Muscle layer of duodenum (tissue), 2 donors: ENCODE measurements around the gene L3MBTL3.
"Not testable (repeated sequence)": the region's sequence is repeated elsewhere in the genome, so short reads cannot be mapped to it uniquely, and the experiment has no call there.

Experiments used
- H3K27ac ChIP-seq: one replicate; pipeline ENCODE4 v1.7.0; 2013; ENCODE audit warnings: mild to moderate bottlenecking, low read length
- H3K27me3 ChIP-seq: one replicate; pipeline ENCODE4 v1.7.0; 2013; ENCODE audit warnings: low read depth, mild to moderate bottlenecking, control low read depth, low read length
- H3K36me3 ChIP-seq, 2 donors: one replicate each; pipeline ENCODE4 v1.7.0; 2013; ENCODE audit warnings: low read length in 2 of 2, control low read depth in 1 of 2, mild to moderate bottlenecking in 1 of 2; ENCODE audit not compliant: insufficient read depth in 2 of 2, control insufficient read depth in 1 of 2
- H3K4me1 ChIP-seq, 2 donors: one replicate each; pipeline ENCODE4 v1.7.0; 2013; ENCODE audit warnings: low read length in 2 of 2, mild to moderate bottlenecking in 2 of 2, control low read depth in 1 of 2, moderate library complexity in 1 of 2; ENCODE audit not compliant: insufficient read depth in 2 of 2, control insufficient read depth in 1 of 2
- H3K4me3 ChIP-seq, 2 donors: one replicate each; pipeline ENCODE4 v1.7.0; 2013; ENCODE audit warnings: low read length in 2 of 2, low read depth in 1 of 2, mild to moderate bottlenecking in 1 of 2
- H3K9me3 ChIP-seq, 2 donors: one replicate each; pipeline ENCODE4 v1.7.0; 2013; ENCODE audit warnings: low read length in 2 of 2, control low read depth in 1 of 2, mild to moderate bottlenecking in 1 of 2; ENCODE audit not compliant: control insufficient read depth in 1 of 2
- donor health status: healthy.

The L3MBTL3 gene

DNA sequence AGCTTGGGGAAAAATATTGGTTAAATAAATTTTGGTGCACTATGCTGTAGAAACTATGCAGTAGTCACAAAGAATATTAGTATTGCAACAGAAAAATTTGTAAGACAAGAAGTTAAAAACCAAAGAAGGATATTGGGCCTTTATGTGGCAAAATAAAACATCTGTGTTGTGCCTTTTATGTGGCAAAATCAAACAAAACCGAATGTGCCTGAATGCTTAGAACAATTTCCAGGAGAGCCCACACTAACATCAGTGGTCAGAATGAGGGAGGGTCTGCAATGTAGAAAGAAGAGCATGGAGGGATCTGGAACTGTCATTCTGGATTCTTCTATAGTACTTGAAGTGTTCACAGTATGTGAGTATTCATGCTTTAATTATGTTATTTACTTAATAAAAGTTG is 75.2 kb downstream of the L3MBTL3 start:
- Histone ChIP-seq H3K36me3 (peaks cover 0 to 14% of the 10 kb centered on the region in 2 donors), H3K27me3 (no peaks in the 10 kb centered on the region), H3K27ac (no peak overlapping the region), H3K4me1 (no peaks in the 10 kb centered on the region), H3K9me3 (no peaks in the 10 kb centered on the region), H3K4me3 (no peak overlapping the region)

DNA sequence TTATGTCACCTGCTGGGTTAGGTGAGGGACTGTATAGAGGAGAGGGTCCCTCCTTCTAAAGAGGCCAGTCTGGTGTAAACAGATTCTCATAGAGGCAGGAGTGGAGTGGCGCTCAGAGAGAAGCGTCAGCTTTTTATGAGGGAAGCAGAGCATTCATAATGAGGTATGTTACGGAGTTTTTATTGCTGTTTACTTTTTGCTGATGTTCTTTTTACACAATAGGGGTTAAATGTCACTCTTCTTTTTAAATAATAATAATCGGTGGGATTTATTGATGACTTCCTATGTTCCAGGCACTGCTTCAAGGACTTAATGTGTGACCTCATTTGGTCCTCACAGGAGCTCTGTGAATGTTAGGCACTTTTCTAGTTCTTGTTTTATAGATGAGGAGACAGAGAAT is 79.9 kb downstream of the L3MBTL3 start:
- Histone ChIP-seq H3K9me3 (no peaks in the 10 kb centered on the region), H3K27me3 (no peaks in the 10 kb centered on the region), H3K36me3 (peaks cover 0 to 19% of the 10 kb centered on the region in 2 donors), H3K4me1 (no peaks in the 10 kb centered on the region), H3K27ac (no peak overlapping the region), H3K4me3 (no peak overlapping the region)

DNA sequence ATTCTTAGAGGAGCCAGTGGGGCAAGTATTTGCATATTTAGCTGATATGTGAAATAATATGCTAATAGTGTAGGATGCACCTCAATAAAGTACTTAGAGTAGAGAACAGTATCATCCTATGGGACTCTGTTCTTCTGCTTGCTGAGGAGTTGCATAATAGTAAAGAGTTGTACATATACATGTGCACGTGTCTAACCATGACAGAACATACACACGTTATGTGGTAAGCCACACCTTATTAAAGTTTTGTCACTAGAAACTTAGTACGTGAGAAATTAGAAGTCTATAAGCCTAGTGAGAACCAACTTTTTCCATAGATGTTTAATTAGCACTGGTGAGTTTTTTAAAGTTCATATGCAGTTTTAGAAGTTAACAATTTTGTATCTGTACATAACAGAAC is 80.7 kb downstream of the L3MBTL3 start:
- no peaks in the 10 kb centered on the region for H3K9me3 ChIP-seq
- H3K36me3 ChIP-seq, result peaks cover 0 to 17% of the 10 kb centered on the region in 2 donors
- no peaks in the 10 kb centered on the region for H3K4me1 ChIP-seq
- no peak overlapping the region for H3K4me3 ChIP-seq
- H3K27me3 ChIP-seq, result no peaks in the 10 kb centered on the region
- H3K27ac ChIP-seq, result no peak overlapping the region

DNA sequence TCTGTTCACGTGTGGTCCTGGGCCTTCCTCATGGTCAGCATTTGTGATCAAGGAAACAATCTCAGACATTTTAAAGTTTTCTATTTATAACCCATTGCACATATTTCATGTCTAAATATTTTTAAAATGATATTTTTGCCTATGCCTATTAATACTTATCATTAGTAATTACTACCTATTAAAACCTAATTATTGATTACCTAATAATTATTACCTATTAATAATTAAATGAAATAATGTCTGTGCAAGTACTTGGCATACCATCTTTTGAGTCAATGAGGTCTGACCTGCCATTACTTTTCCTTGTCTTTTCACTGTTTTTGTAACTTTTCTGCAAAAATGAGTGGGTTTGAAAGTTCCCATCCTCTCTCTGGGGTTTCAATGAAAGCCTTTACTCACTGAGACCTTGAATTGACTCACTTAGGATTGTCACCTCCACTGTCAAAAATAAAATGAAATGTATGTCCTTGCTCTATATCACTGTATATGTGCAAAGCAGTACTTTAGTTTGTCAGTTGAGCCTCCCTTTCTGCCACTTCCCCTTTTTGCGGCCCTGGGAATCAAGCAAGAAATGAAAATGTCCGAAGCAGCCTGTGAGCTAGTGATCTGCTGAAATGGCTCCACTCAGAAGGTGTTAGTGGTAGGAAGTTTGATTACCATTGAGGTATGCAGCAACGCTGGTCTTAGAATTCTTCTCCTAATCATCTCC is 87.8 kb downstream of the L3MBTL3 start:
- Histone ChIP-seq H3K27me3 (no peaks in the 10 kb centered on the region), H3K27ac (no peak overlapping the region), H3K4me1 (no peaks in the 10 kb centered on the region), H3K9me3 (no peaks in the 10 kb centered on the region), H3K4me3 (no peak overlapping the region), H3K36me3 (peaks cover 0 to 5% of the 10 kb centered on the region in 2 donors)

DNA sequence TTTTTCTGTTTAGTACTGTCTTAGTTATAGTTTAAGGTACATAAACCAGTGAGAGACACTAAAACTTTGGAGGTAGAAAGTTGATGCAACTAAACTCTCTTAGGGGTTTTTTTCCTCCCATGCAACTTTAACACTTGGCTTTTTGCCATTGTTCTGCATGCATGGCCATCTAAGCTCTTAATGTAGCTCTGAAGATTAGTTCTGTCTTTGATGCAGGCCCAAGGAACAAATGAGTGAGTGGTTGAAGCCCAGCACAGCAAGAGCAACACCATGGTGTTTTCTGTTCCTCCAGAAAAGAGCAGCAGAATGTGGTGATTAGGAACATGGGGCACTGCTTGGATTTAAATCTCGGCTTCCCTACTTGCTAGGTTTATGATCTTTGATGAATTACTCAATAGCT is 89.3 kb downstream of the L3MBTL3 start:
- no peaks in the 10 kb centered on the region for H3K9me3 ChIP-seq
- no peaks in the 10 kb centered on the region for H3K4me1 ChIP-seq
- no peaks in the 10 kb centered on the region for H3K27me3 ChIP-seq

DNA sequence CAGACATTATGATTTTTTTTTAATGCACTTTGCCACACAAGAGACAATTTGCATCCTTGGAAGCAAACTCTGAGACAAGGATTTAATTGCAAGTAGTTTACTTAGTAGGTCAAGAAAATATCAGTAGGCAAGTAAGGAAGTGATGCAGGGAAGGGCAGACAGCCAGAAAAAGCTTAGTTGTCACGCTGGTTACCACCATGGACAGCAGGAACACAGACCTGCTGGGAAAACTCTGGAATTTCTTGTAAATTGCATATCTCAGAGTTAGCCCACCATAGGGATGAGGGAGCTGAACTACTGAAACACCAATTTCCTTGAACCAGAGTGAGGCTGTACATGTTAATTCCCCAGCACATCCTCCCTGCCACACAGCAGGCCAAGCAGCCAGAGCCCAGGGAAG is 92.7 kb downstream of the L3MBTL3 start:
- Histone ChIP-seq H3K27me3 (no peaks in the 10 kb centered on the region), H3K36me3 (peaks cover 0 to 5% of the 10 kb centered on the region in 2 donors), H3K4me3 (no peak overlapping the region), H3K27ac (no peak overlapping the region), H3K9me3 (no peaks in the 10 kb centered on the region), H3K4me1 (no peaks in the 10 kb centered on the region)

More for the DNA sequence above, 89.3 kb downstream of the L3MBTL3 start:
- Histone ChIP-seq H3K27ac (no peak overlapping the region), H3K36me3 (peaks cover 0 to 5% of the 10 kb centered on the region in 2 donors), H3K4me3 (no peak overlapping the region)

DNA sequence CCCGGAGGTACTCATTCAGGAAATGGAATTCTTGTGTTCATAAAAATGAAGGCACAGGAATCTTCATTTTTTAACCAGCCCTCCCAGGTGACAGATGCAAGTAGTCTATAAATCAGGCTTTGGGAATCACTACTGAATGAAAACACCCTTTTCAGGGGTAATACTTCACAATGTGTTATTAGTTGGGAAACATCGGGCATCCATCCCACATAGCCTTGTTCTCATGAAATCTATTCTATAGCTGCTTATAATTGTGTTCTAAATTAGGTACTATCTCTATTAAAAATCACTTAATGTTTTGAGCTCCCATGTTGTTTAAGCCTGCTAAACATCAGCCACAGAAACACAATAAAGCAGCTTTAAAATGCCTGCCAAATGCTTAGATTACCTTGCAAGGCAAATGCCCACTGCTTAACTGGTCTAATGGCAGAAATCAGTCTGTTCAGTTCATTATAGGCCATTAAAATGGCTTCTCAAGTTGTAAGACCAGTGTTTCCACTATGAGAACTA is 94.9 kb downstream of the L3MBTL3 start:
- Histone ChIP-seq H3K9me3 (no peaks in the 10 kb centered on the region), H3K4me3 (no peak overlapping the region)

DNA sequence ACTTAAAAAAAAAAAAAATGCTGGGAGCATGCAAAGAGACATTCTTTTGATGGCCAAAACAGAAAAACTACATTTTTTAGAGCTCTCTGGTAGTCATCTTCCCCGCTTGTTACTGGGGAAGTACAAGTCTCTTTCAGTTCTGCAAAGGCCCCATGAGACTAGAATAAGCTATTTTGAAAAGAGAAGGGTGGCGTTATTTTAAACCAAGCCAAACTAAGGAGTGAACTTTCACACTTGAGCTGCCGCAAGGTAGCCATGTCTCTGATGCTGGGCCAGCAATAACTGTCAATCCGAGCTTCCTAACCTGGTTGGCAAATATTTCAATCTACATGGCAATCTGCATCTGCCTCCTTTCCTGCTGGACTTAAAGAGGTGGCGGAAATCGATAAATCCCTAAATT is 96.7 kb downstream of the L3MBTL3 start:
- H3K4me1 ChIP-seq, result no peaks in the 10 kb centered on the region
- no peaks in the 10 kb centered on the region for H3K27me3 ChIP-seq
- H3K9me3 ChIP-seq, result no peaks in the 10 kb centered on the region
- H3K4me3 ChIP-seq, result no peak overlapping the region
- H3K27ac ChIP-seq, result no peak overlapping the region
- no peaks in the 10 kb centered on the region for H3K36me3 ChIP-seq

More for the DNA sequence above, 94.9 kb downstream of the L3MBTL3 start:
- no peaks in the 10 kb centered on the region for H3K4me1 ChIP-seq
- H3K36me3 ChIP-seq, result no peaks in the 10 kb centered on the region
- no peak overlapping the region for H3K27ac ChIP-seq
- H3K27me3 ChIP-seq, result no peaks in the 10 kb centered on the region

DNA sequence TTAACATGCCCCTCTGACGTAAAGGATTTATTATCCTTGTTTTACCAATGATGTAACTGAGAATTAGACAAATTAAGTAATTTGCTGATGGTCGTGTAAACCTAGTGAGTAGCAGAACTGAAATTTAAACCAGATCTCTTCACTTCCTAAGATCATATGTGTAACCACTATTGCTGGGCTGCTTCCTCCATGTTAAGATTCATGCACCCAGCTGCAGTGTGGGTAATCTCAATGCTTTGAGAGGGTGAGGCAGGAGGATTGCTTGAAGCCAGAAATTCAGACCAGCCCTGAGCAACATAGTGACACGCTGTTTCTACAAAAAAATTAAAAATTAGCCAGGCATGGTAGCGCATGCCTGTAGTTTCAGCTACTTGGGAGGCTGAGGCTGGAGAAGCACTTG is 97.9 kb downstream of the L3MBTL3 start:
- H3K4me1 ChIP-seq, result no peaks in the 10 kb centered on the region
- no peaks in the 10 kb centered on the region for H3K27me3 ChIP-seq
- H3K27ac ChIP-seq, result no peak overlapping the region
- H3K4me3 ChIP-seq, result no peak overlapping the region
- H3K36me3 ChIP-seq, result no peaks in the 10 kb centered on the region
- no peaks in the 10 kb centered on the region for H3K9me3 ChIP-seq

DNA sequence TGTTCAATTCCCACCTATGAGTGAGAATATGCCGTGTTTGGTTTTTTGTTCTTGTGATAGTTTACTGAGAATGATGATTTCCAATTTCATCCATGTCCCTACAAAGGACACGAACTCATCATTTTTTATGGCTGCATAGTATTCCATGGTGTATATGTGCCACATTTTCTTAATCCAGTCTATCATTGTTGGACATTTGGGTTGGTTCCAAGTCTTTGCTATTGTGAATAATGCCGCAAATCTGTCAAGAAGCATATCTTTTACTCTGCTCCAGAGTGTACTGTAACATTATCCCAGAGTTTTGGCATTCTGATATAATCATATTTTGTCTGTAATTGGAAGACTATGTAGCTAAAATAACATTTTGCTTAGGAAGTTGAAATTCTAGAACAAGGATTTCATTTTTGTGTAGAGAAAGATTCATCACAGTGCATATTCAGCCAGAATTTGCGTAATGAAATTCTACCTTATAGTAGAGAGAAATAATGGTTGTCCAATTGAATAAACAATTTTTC is 98.9 kb downstream of the L3MBTL3 start:
- H3K4me1 ChIP-seq, H3K4me3 ChIP-seq, H3K27ac ChIP-seq, H3K27me3 ChIP-seq, H3K9me3 ChIP-seq, H3K36me3 ChIP-seq: not testable (repeated sequence)

DNA sequence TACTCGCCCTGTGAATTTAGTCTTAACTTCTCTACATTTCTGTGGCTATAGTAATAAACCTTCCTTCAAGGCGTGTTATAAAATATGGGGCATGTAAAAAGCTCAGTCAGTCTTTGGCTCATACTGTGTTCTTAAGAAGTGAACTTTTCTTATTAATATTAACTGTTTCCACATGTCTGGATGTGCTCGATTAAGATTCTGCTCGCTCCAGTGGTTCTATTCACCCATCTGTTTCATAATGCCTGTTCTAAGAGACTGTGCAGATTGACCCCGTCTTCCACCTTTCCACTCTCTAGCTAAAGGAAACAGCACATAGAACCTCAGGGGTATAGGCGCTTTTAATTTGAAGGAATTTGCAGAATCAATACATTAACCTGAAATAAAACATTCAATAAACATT is 99.9 kb downstream of the L3MBTL3 start:
- no peaks in the 10 kb centered on the region for H3K4me1 ChIP-seq
- H3K4me3 ChIP-seq, result no peak overlapping the region
- H3K36me3 ChIP-seq, result no peaks in the 10 kb centered on the region
- no peaks in the 10 kb centered on the region for H3K9me3 ChIP-seq
- no peak overlapping the region for H3K27ac ChIP-seq
- no peaks in the 10 kb centered on the region for H3K27me3 ChIP-seq

DNA sequence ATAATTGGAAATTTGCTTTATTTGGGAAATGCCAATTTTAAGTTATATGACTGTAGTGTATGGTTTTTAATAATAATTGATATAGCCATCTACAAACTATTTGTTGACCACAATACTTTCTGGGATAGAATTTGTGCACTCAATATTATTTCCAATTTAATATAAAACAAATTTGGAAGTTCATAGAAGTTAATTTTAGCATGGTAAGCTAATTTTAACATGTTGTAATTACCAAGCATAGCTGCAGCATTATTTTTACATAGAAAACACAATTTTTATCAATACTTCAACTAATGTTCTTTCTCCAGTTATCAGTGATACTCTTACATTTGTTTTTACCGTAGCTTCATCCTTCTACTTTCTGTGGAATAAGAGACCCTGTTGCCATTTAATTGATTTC is 100.8 kb downstream of the L3MBTL3 start:
- no peaks in the 10 kb centered on the region for H3K9me3 ChIP-seq
- no peaks in the 10 kb centered on the region for H3K36me3 ChIP-seq
- H3K27me3 ChIP-seq, result no peaks in the 10 kb centered on the region

More for the DNA sequence above, 100.8 kb downstream of the L3MBTL3 start:
- H3K27ac ChIP-seq, result no peak overlapping the region
- no peak overlapping the region for H3K4me3 ChIP-seq
- no peaks in the 10 kb centered on the region for H3K4me1 ChIP-seq
